Transverse colon (tissue), 4 donors: ENCODE measurements around the gene GRIA2. TPM values are rescaled to one million over a fixed set of nuclear protein-coding genes. Genes with fewer than 3 reads are reported as not detected.

ENCODE experiments used
- DNase-seq: peaks from one replicate; pipeline ENCODE4 v3.0.0-alpha.2; 2019
- H3K27ac ChIP-seq, 4 donors: fragments of 200-600 bp; sonication (generic); 2 replicates each; pipeline ENCODE4 v1.5.1; 2016 to 2018; ENCODE audit warnings: inconsistent platforms in 4 of 4
- H3K27me3 ChIP-seq: fragments of 200-600 bp; sonication (generic); 2 replicates; pipeline ENCODE4 v1.5.1; 2017; ENCODE audit warnings: inconsistent platforms
- H3K36me3 ChIP-seq, 4 donors: fragments of 200-600 bp; sonication (generic); 2 replicates each; pipeline ENCODE4 v1.5.1; 2017 to 2019; ENCODE audit warnings: inconsistent platforms in 4 of 4
- H3K4me1 ChIP-seq, 4 donors: fragments of 200-600 bp; sonication (generic); 2 replicates each; pipeline ENCODE4 v1.5.1; 2017 to 2020; ENCODE audit warnings: inconsistent platforms in 4 of 4
- H3K4me3 ChIP-seq, 4 donors: fragments of 200-600 bp; sonication (generic); 1 replicate in 1 of 4; 2 replicates in 3 of 4; pipeline versions ENCODE4 v1.5.1 to v1.6.1; 2017 to 2019; ENCODE audit warnings: inconsistent platforms in 4 of 4
- H3K9me3 ChIP-seq, 2 donors: fragments of 200-600 bp; sonication (generic); 2 replicates each; pipeline ENCODE4 v1.5.1; 2017 to 2019; ENCODE audit warnings: inconsistent platforms in 2 of 2
- CTCF ChIP-seq, 5 experiments: fragments of 200-600 bp in 3 of 5; fragments of 450-650 bp in 2 of 5; sonication (generic) in 3 of 5; IDR thresholded peaks; 1 replicate in 2 of 5; 2 replicates in 3 of 5; pipeline ENCODE4 v1.5.1; 2016 to 2017; ENCODE audit warnings: antibody characterized with exemption in 5 of 5, inconsistent platforms in 3 of 5, mild to moderate bottlenecking in 2 of 5, moderate library complexity in 1 of 5
- EP300 ChIP-seq: sonication (generic); formaldehyde crosslinking; IDR thresholded peaks from one replicate; pipeline ENCODE4 v1.6.1; 2017; ENCODE audit warnings: antibody characterized with exemption, low read depth
- POLR2A ChIP-seq: fragments of 450-650 bp; IDR thresholded peaks from one replicate; pipeline ENCODE4 v1.6.1; 2016; ENCODE audit warnings: antibody characterized with exemption, mild to moderate bottlenecking, moderate library complexity
- POLR2AphosphoS5 ChIP-seq, 3 donors: sonication (generic); formaldehyde crosslinking; IDR thresholded peaks; one replicate each; pipeline ENCODE4 v1.6.1; 2016; ENCODE audit warnings: antibody characterized with exemption in 3 of 3
- WGBS, 2 donors: methylation state at CpG; one replicate each; pipeline ENCODE4 v1.1.5; 2018; ENCODE audit warnings: low coverage in 1 of 2; 5-methylcytosine and 5-hydroxymethylcytosine counted together
- in situ Hi-C, 4 donors: fragments of 200-750 bp; cut with MboI; loops; one replicate each; pipeline versions ENCODE4 v1.15.0 to v1.15.1; 2017; ENCODE audit warnings: low sequenced_read_pairs in 3 of 4, low pct_ligation_motif_present in 1 of 4, low pct_unique_long_range_greater_than_20kb in 1 of 4
- intact Hi-C: fragments of 100-400 bp; cut with DNase I; formaldehyde crosslinking; loops from one replicate; pipeline ENCODE4 v1.15.1; 2023; ENCODE audit warnings: low total_unique reads
- total RNA-seq, 4 donors: library from RNA; depleted of rRNA; stranded (reverse); fragments of >200 nt; gene quantifications; one replicate each; pipeline ENCODE4 v1.1.0, GENCODE V29; 2016

GRIA2 gene
- total RNA-seq, 4 donors from 2014 or later: 0.14 to 10.1 TPM; not detected in 2

GRCh38 chr4:157226601-157227000 lies 6.1 kb downstream of the GRIA2 start:
- H3K27me3 ChIP-seq: peaks cover 29% of the 10 kb centered on the region
- H3K4me3 ChIP-seq: no peak overlapping the region
- H3K27ac ChIP-seq: no peak overlapping the region
- in situ Hi-C loops: no loop called here
- no peaks in the 10 kb centered on the region for H3K36me3 ChIP-seq
- no peaks in the 10 kb centered on the region for H3K9me3 ChIP-seq
- WGBS, 2 donors: 76 to 82% methylated on average over 3 of the region's 3 CpGs
- peaks cover 0 to 7% (median 0%) of the 10 kb centered on the region in 4 donors for H3K4me1 ChIP-seq
- DNase-seq: no peak
- no peak for TF ChIP-seq POLR2AphosphoS5 (IDR thresholded peaks at IDR 0.05)
- TF ChIP-seq CTCF (IDR thresholded peaks at IDR 0.05): no peak
- TF ChIP-seq POLR2A: no peak
- no peak for TF ChIP-seq EP300
- intact Hi-C loops: loop anchor here (5.0 kb wide), 1 partner anchor 726 kb away; no protein-coding TSS in a partner anchor

- intact Hi-C loops (no loop called here), in situ Hi-C loops (no loop called here)
- Histone ChIP-seq H3K36me3 (no peaks in the 10 kb centered on the region), H3K27ac (no peak overlapping the region), H3K4me3 (no peak overlapping the region), H3K4me1 (no peaks in the 10 kb centered on the region), H3K27me3 (no peaks in the 10 kb centered on the region), H3K9me3 (no peaks in the 10 kb centered on the region)
- no peak for DNase-seq
- no peak for TF ChIP-seq CTCF (IDR thresholded peaks at IDR 0.05)
- WGBS, 2 donors: 75 to 96% methylated on average over 2 of the region's 2 CpGs
Measured at GRCh38 chr4:157231525-157231924, 11.0 kb downstream of the GRIA2 start.

- intact Hi-C loops: no loop called here
Measured at GRCh38 chr4:157242871-157243270, 22.3 kb downstream of the GRIA2 start.

GRCh38 chr4:157244348-157244747 lies 23.8 kb downstream of the GRIA2 start:
- Histone ChIP-seq H3K36me3 (no peaks in the 10 kb centered on the region), H3K27ac (no peak overlapping the region), H3K9me3 (no peaks in the 10 kb centered on the region), H3K4me3 (no peak overlapping the region), H3K4me1 (no peaks in the 10 kb centered on the region), H3K27me3 (no peaks in the 10 kb centered on the region)
- no peak for TF ChIP-seq POLR2A
- no peak for TF ChIP-seq POLR2AphosphoS5 (IDR thresholded peaks at IDR 0.05)
- no peak for TF ChIP-seq EP300
- no peak for TF ChIP-seq CTCF (IDR thresholded peaks at IDR 0.05)
- DNase-seq: no peak
- intact Hi-C loops: no loop called here
- WGBS, 2 donors: 57 to 70% methylated on average over 2 of the region's 2 CpGs
- in situ Hi-C loops: no loop called here

More at GRCh38 chr4:157242871-157243270, 22.3 kb downstream of the GRIA2 start:
- H3K27me3 ChIP-seq: no peaks in the 10 kb centered on the region
- no peaks in the 10 kb centered on the region for H3K36me3 ChIP-seq
- H3K4me1 ChIP-seq: no peaks in the 10 kb centered on the region
- H3K4me3 ChIP-seq: no peak overlapping the region
- TF ChIP-seq CTCF (IDR thresholded peaks at IDR 0.05): no peak
- TF ChIP-seq POLR2AphosphoS5 (IDR thresholded peaks at IDR 0.05): no peak
- no peak for TF ChIP-seq EP300
- TF ChIP-seq POLR2A: no peak
- no peak for DNase-seq
- in situ Hi-C loops: no loop called here
- H3K27ac ChIP-seq: no peak overlapping the region
- H3K9me3 ChIP-seq: no peaks in the 10 kb centered on the region
